Coronary artery (tissue), 2 donors: ENCODE measurements around the gene IL9.

Source experiments
- DNase-seq: peaks from one replicate; pipeline ENCODE4 v3.0.0-alpha.2; 2017; ENCODE audit warnings: low spot score
- H3K27ac ChIP-seq, 2 donors: fragments of 200-600 bp; sonication (generic); one replicate each; pipeline ENCODE4 v1.5.1; 2016 to 2019
- H3K4me3 ChIP-seq: fragments of 200-600 bp; sonication (generic); 2 replicates; pipeline ENCODE4 v1.5.1; 2016; ENCODE audit warnings: mild to moderate bottlenecking, moderate library complexity
- CTCF ChIP-seq: fragments of 200-600 bp; sonication (generic); IDR thresholded peaks from one replicate; pipeline ENCODE4 v1.5.1; 2019; ENCODE audit warnings: antibody characterized with exemption

The IL9 gene

GRCh38 chr5:135843571-135844337 is 51.9 kb downstream of the IL9 start:
- Histone ChIP-seq H3K27ac (no peak overlapping the region), H3K4me3 (no peak overlapping the region)
- DNase-seq = no peak
- no peak for TF ChIP-seq CTCF

GRCh38 chr5:135842737-135843136 is 52.9 kb downstream of the IL9 start:
- no peak for DNase-seq
- no peak for TF ChIP-seq CTCF
- H3K4me3 ChIP-seq = no peak overlapping the region
- H3K27ac ChIP-seq = no peak overlapping the region
